VCaP (cell line): Measurements from ENCODE around the gene ABLIM3.

Source experiments
- H3K27ac ChIP-seq: fragments of 450-650 bp; 2 replicates; pipeline ENCODE4 v1.5.1; 2017
- CTCF ChIP-seq: fragments of 450-650 bp; conservative IDR thresholded peaks from 2 replicates; pipeline ENCODE4 v1.5.1; 2017; ENCODE audit warnings: mild to moderate bottlenecking, moderate library complexity

The ABLIM3 gene

GRCh38 chr5:149265068-149265465 is 123.8 kb downstream of the ABLIM3 start:
- H3K27ac ChIP-seq: no peak overlapping the region
- TF ChIP-seq CTCF: peak; percentile 7; the same call in 1 of the 2 replicates

GRCh38 chr5:149265597-149265996 is 124.3 kb downstream of the ABLIM3 start:
- peak; percentile 49 for TF ChIP-seq CTCF
- H3K27ac ChIP-seq: no peak overlapping the region

- no peak overlapping the region for H3K27ac ChIP-seq
- no peak for TF ChIP-seq CTCF
Observed at GRCh38 chr5:149267241-149267973, 126.1 kb downstream of the ABLIM3 start.

GRCh38 chr5:149268928-149269557 is 127.8 kb downstream of the ABLIM3 start:
- peak; percentile 82 for TF ChIP-seq CTCF
- H3K27ac ChIP-seq: no peak overlapping the region

- H3K27ac ChIP-seq: peak overlapping the region; percentile 65
- no peak for TF ChIP-seq CTCF
Observed at GRCh38 chr5:149271195-149271715, 130.0 kb downstream of the ABLIM3 start.

- peak within 1 kb of the TSS; percentile 65 for H3K27ac ChIP-seq
Observed at GRCh38 chr5:149271716-149272563, 130.6 kb downstream of the ABLIM3 start, which contains the start of gene AFAP1L1. TSS of gene AFAP1L1 (plus strand) at chr5:149271859. CDS start at chr5:149271969, 110 bp downstream.

GRCh38 chr5:149272781-149273180 is 131.5 kb downstream of the ABLIM3 start:
- peak overlapping the region; percentile 65 for H3K27ac ChIP-seq

More at GRCh38 chr5:149271716-149272563, 130.6 kb downstream of the ABLIM3 start, which contains the start of gene AFAP1L1:
- TF ChIP-seq CTCF: no peak
